GM12891 (cell line): ENCODE results near the gene PIK3AP1.

Experiments
- POLR2AphosphoS5 ChIP-seq: IDR thresholded peaks from 2 replicates; pipeline ENCODE4 v1.6.1; 2011; ENCODE audit warnings: low read depth, low read length, control low read depth
- POU2F2 ChIP-seq: IDR thresholded peaks from 2 replicates; pipeline ENCODE4 v1.6.1; 2011; ENCODE audit warnings: low read depth, mild to moderate bottlenecking, control low read depth, low read length, moderate library complexity

GRCh38 chr10:96767611-96768010 is 47.3 kb upstream of the PIK3AP1 start:
- TF ChIP-seq POU2F2 = no peak
- no peak for TF ChIP-seq POLR2AphosphoS5
